Activated naive CD4-positive, alpha-beta T cell treated with anti-CD3 and anti-CD28 coated beads, Interleukin-2, amount 10 ng/mL, durations not matched to agents 7 days and 5 days (primary cell): ENCODE results near the gene PHKB.

Source experiments
- CTCF ChIA-PET: fragments of 350-600 bp; sonication (Branson Sonifier 250); formaldehyde crosslinking; loops from one replicate; lab custom pipeline; 2021; ENCODE audit warnings: antibody characterized with exemption; lab: Charles Lee
- DNase-seq: peaks from one replicate; pipeline ENCODE4 v3.0.0-alpha.2; 2020
- H3K27ac Mint-ChIP-seq: one replicate; pipeline ENCODE4 v1.8.0; 2021; ENCODE audit warnings: mild to moderate bottlenecking, moderate library complexity, mixed read lengths
- H3K27me3 Mint-ChIP-seq: one replicate; pipeline ENCODE4 v1.8.0; 2021; ENCODE audit warnings: mild to moderate bottlenecking, mixed read lengths
- H3K36me3 Mint-ChIP-seq: one replicate; pipeline ENCODE4 v1.8.0; 2021; ENCODE audit warnings: mixed read lengths
- H3K4me1 Mint-ChIP-seq: one replicate; pipeline ENCODE4 v1.8.0; 2021; ENCODE audit warnings: mixed read lengths
- H3K4me3 Mint-ChIP-seq: one replicate; pipeline ENCODE4 v1.8.0; 2021; ENCODE audit warnings: mild to moderate bottlenecking, moderate library complexity, mixed read lengths
- H3K9me3 Mint-ChIP-seq: one replicate; pipeline ENCODE4 v1.8.0; 2021; ENCODE audit warnings: mixed read lengths

Gene PHKB

GRCh38 chr16:47725188-47725695, 264.1 kb downstream of the PHKB start:
- H3K9me3 Mint-ChIP-seq, result no peaks in the 10 kb centered on the region
- H3K27ac Mint-ChIP-seq, result no peak overlapping the region
- no peaks in the 10 kb centered on the region for H3K4me1 Mint-ChIP-seq
- no peaks in the 10 kb centered on the region for H3K36me3 Mint-ChIP-seq
- no peak overlapping the region for H3K4me3 Mint-ChIP-seq
- no peaks in the 10 kb centered on the region for H3K27me3 Mint-ChIP-seq
- CTCF ChIA-PET, result no interaction called here
- no peak for DNase-seq

GRCh38 chr16:47726031-47726675, 265.0 kb downstream of the PHKB start:
- no peaks in the 10 kb centered on the region for H3K9me3 Mint-ChIP-seq
- no peak overlapping the region for H3K4me3 Mint-ChIP-seq
- H3K27ac Mint-ChIP-seq, result no peak overlapping the region
- H3K36me3 Mint-ChIP-seq, result no peaks in the 10 kb centered on the region
- no peak for DNase-seq
- no peaks in the 10 kb centered on the region for H3K4me1 Mint-ChIP-seq
- H3K27me3 Mint-ChIP-seq, result no peaks in the 10 kb centered on the region
- CTCF ChIA-PET, result no interaction called here

GRCh38 chr16:47727131-47727530, 266.0 kb downstream of the PHKB start:
- Mint-ChIP-seq H3K4me3 (no peak overlapping the region), H3K4me1 (no peaks in the 10 kb centered on the region), H3K36me3 (no peaks in the 10 kb centered on the region), H3K9me3 (no peaks in the 10 kb centered on the region), H3K27ac (no peak overlapping the region), H3K27me3 (no peaks in the 10 kb centered on the region)
- DNase-seq, result no peak
- CTCF ChIA-PET, result no interaction called here

GRCh38 chr16:47728205-47728604, 267.1 kb downstream of the PHKB start:
- DNase-seq, result no peak
- no peaks in the 10 kb centered on the region for H3K9me3 Mint-ChIP-seq
- H3K4me3 Mint-ChIP-seq, result no peak overlapping the region
- H3K27ac Mint-ChIP-seq, result no peak overlapping the region
- H3K36me3 Mint-ChIP-seq, result no peaks in the 10 kb centered on the region
- no peaks in the 10 kb centered on the region for H3K27me3 Mint-ChIP-seq
- peaks cover 6% of the 10 kb centered on the region for H3K4me1 Mint-ChIP-seq
- CTCF ChIA-PET, result no interaction called here

GRCh38 chr16:47729701-47730100, 268.6 kb downstream of the PHKB start:
- CTCF ChIA-PET, result interaction anchor here (1.7 kb wide), 1 partner anchor 16 kb away, joined by 4 read pairs; no protein-coding TSS in a partner anchor
- no peaks in the 10 kb centered on the region for H3K36me3 Mint-ChIP-seq

GRCh38 chr16:47731252-47731651, 270.1 kb downstream of the PHKB start:
- no peaks in the 10 kb centered on the region for H3K36me3 Mint-ChIP-seq
- no peak overlapping the region for H3K4me3 Mint-ChIP-seq
- no peak for DNase-seq
- no peaks in the 10 kb centered on the region for H3K9me3 Mint-ChIP-seq
- H3K4me1 Mint-ChIP-seq, result peaks cover 6% of the 10 kb centered on the region
- peaks cover 4% of the 10 kb centered on the region for H3K27me3 Mint-ChIP-seq
- no peak overlapping the region for H3K27ac Mint-ChIP-seq
- CTCF ChIA-PET, result interaction anchor here (0.8 to 1.7 kb wide), 4 partner anchors 16 to 590 kb away, joined by 3 to 4 read pairs (median 3); no protein-coding TSS in a partner anchor

More at GRCh38 chr16:47729701-47730100, 268.6 kb downstream of the PHKB start:
- peaks cover 4% of the 10 kb centered on the region for H3K27me3 Mint-ChIP-seq
- no peak overlapping the region for H3K27ac Mint-ChIP-seq
- no peak for DNase-seq
- peaks cover 6% of the 10 kb centered on the region for H3K4me1 Mint-ChIP-seq
- no peak overlapping the region for H3K4me3 Mint-ChIP-seq
- no peaks in the 10 kb centered on the region for H3K9me3 Mint-ChIP-seq

- H3K4me3 Mint-ChIP-seq, result no peak overlapping the region
- H3K27me3 Mint-ChIP-seq, result peaks cover 4% of the 10 kb centered on the region
- peaks cover 6% of the 10 kb centered on the region for H3K4me1 Mint-ChIP-seq
These were observed 271.0 kb downstream of the PHKB start for GRCh38 chr16:47732122-47732521.

GRCh38 chr16:47732523-47733111, 271.5 kb downstream of the PHKB start:
- Mint-ChIP-seq H3K9me3 (no peaks in the 10 kb centered on the region), H3K27ac (no peak overlapping the region), H3K4me1 (peaks cover 6% of the 10 kb centered on the region), H3K36me3 (no peaks in the 10 kb centered on the region), H3K27me3 (peaks cover 4% of the 10 kb centered on the region), H3K4me3 (no peak overlapping the region)
- CTCF ChIA-PET, result no interaction called here
- no peak for DNase-seq

More at GRCh38 chr16:47732122-47732521, 271.0 kb downstream of the PHKB start:
- Mint-ChIP-seq H3K9me3 (no peaks in the 10 kb centered on the region), H3K36me3 (no peaks in the 10 kb centered on the region), H3K27ac (no peak overlapping the region)
- CTCF ChIA-PET, result interaction anchor here (1.3 kb wide), 1 partner anchor 591 kb away, joined by 3 read pairs; no protein-coding TSS in a partner anchor
- no peak for DNase-seq

GRCh38 chr16:47734081-47734857, 273.1 kb downstream of the PHKB start:
- H3K9me3 Mint-ChIP-seq, result no peaks in the 10 kb centered on the region
- no peaks in the 10 kb centered on the region for H3K36me3 Mint-ChIP-seq
- H3K4me1 Mint-ChIP-seq, result peaks cover 6% of the 10 kb centered on the region
- CTCF ChIA-PET, result no interaction called here
- no peak overlapping the region for H3K27ac Mint-ChIP-seq
- no peak overlapping the region for H3K4me3 Mint-ChIP-seq
- no peak for DNase-seq
- H3K27me3 Mint-ChIP-seq, result peaks cover 4% of the 10 kb centered on the region

GRCh38 chr16:47734987-47735594, 274.0 kb downstream of the PHKB start:
- no peaks in the 10 kb centered on the region for H3K9me3 Mint-ChIP-seq
- H3K27me3 Mint-ChIP-seq, result peaks cover 4% of the 10 kb centered on the region
- H3K27ac Mint-ChIP-seq, result no peak overlapping the region
- no peaks in the 10 kb centered on the region for H3K36me3 Mint-ChIP-seq
- H3K4me1 Mint-ChIP-seq, result peaks cover 6% of the 10 kb centered on the region
- no peak overlapping the region for H3K4me3 Mint-ChIP-seq
- CTCF ChIA-PET, result no interaction called here
- no peak for DNase-seq

GRCh38 chr16:47750371-47750770, 289.2 kb downstream of the PHKB start:
- Mint-ChIP-seq H3K4me1 (no peaks in the 10 kb centered on the region), H3K9me3 (no peaks in the 10 kb centered on the region), H3K36me3 (no peaks in the 10 kb centered on the region), H3K27ac (no peak overlapping the region), H3K4me3 (no peak overlapping the region), H3K27me3 (peaks cover 4% of the 10 kb centered on the region)
- no peak for DNase-seq
- CTCF ChIA-PET, result no interaction called here
